Ishikawa (cell line): ENCODE data around the gene HSFX3.
A peak's percentile ranks its signal among the peaks of the same experiment; 100 is the strongest.

ENCODE experiments used
- CEBPB ChIP-seq: IDR thresholded peaks from 2 replicates; pipeline ENCODE4 v1.6.1; 2012
- CREB1 ChIP-seq: IDR thresholded peaks from 2 replicates; pipeline ENCODE4 v1.6.1; 2012; ENCODE audit warnings: low read depth
- EGR1 ChIP-seq: IDR thresholded peaks from 2 replicates; pipeline ENCODE4 v1.6.1; 2012
- EP300 ChIP-seq: IDR thresholded peaks from 2 replicates; pipeline ENCODE4 v1.6.1; 2012; ENCODE audit warnings: borderline replicate concordance
- FOXM1 ChIP-seq: IDR thresholded peaks from 2 replicates; pipeline ENCODE4 v1.6.1; 2012; ENCODE audit warnings: low read depth, borderline replicate concordance
- NFIC ChIP-seq: IDR thresholded peaks from 2 replicates; pipeline ENCODE4 v1.6.1; 2012
- RAD21 ChIP-seq: IDR thresholded peaks from 2 replicates; pipeline ENCODE4 v1.6.1; 2012; ENCODE audit warnings: low read depth
- TAF1 ChIP-seq: IDR thresholded peaks from 2 replicates; pipeline ENCODE4 v1.6.1; 2012; ENCODE audit warnings: low read depth, mild to moderate bottlenecking
- TCF12 ChIP-seq: IDR thresholded peaks from 2 replicates; pipeline ENCODE4 v1.6.1; 2012; ENCODE audit warnings: low read depth
- TEAD4 ChIP-seq: IDR thresholded peaks from 2 replicates; pipeline ENCODE4 v1.6.1; 2012
- YY1 ChIP-seq: IDR thresholded peaks from 2 replicates; pipeline ENCODE4 v1.6.1; 2012; ENCODE audit warnings: low read depth
- ZBTB7A ChIP-seq: IDR thresholded peaks from 2 replicates; pipeline ENCODE4 v1.6.1; 2012; ENCODE audit warnings: low read depth
- TF ChIP-seq, protein P1 (sequence below): IDR thresholded peaks from 2 replicates; pipeline ENCODE4 v1.6.1; 2012
- TF ChIP-seq, protein P2 (sequence below): IDR thresholded peaks from 2 replicates; pipeline ENCODE4 v1.6.1; 2012; ENCODE audit warnings: low read depth, mild to moderate bottlenecking
- TF ChIP-seq, protein P3 (sequence below): IDR thresholded peaks from 2 replicates; pipeline ENCODE4 v1.6.1; 2012

Gene HSFX3

DNA sequence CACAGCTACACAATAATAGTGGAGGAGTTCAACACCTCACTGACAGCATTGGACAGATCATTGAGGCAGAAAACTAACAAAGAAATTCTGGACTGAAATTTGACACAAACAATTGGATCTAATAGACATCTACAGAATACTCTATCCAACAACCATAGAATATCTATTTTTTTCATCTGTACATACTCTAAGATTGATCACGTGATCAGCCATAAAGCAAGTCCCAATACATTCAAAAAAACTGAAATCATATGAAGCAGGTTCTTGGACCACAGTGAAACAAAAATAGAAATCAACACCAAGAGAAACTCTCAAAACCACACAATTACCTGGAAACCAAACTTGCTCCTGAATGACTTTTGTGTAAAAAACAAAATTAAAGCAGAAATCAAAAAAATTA is 32.4 kb downstream of the HSFX3 start:
- TF ChIP-seq TAF1 (no peak), TCF12 (no peak), FOXM1 (no peak), YY1 (no peak), EP300 (no peak), CEBPB (no peak), EGR1 (no peak), TEAD4 (no peak), NFIC (no peak), RAD21 (no peak), CREB1 (no peak), ZBTB7A (no peak)
- TF ChIP-seq, protein P1, sequence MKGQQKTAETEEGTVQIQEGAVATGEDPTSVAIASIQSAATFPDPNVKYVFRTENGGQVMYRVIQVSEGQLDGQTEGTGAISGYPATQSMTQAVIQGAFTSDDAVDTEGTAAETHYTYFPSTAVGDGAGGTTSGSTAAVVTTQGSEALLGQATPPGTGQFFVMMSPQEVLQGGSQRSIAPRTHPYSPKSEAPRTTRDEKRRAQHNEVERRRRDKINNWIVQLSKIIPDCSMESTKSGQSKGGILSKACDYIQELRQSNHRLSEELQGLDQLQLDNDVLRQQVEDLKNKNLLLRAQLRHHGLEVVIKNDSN = no peak
- TF ChIP-seq, protein P2, sequence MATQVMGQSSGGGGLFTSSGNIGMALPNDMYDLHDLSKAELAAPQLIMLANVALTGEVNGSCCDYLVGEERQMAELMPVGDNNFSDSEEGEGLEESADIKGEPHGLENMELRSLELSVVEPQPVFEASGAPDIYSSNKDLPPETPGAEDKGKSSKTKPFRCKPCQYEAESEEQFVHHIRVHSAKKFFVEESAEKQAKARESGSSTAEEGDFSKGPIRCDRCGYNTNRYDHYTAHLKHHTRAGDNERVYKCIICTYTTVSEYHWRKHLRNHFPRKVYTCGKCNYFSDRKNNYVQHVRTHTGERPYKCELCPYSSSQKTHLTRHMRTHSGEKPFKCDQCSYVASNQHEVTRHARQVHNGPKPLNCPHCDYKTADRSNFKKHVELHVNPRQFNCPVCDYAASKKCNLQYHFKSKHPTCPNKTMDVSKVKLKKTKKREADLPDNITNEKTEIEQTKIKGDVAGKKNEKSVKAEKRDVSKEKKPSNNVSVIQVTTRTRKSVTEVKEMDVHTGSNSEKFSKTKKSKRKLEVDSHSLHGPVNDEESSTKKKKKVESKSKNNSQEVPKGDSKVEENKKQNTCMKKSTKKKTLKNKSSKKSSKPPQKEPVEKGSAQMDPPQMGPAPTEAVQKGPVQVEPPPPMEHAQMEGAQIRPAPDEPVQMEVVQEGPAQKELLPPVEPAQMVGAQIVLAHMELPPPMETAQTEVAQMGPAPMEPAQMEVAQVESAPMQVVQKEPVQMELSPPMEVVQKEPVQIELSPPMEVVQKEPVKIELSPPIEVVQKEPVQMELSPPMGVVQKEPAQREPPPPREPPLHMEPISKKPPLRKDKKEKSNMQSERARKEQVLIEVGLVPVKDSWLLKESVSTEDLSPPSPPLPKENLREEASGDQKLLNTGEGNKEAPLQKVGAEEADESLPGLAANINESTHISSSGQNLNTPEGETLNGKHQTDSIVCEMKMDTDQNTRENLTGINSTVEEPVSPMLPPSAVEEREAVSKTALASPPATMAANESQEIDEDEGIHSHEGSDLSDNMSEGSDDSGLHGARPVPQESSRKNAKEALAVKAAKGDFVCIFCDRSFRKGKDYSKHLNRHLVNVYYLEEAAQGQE = no peak
- TF ChIP-seq, protein P3, sequence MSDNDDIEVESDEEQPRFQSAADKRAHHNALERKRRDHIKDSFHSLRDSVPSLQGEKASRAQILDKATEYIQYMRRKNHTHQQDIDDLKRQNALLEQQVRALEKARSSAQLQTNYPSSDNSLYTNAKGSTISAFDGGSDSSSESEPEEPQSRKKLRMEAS = no peak

DNA sequence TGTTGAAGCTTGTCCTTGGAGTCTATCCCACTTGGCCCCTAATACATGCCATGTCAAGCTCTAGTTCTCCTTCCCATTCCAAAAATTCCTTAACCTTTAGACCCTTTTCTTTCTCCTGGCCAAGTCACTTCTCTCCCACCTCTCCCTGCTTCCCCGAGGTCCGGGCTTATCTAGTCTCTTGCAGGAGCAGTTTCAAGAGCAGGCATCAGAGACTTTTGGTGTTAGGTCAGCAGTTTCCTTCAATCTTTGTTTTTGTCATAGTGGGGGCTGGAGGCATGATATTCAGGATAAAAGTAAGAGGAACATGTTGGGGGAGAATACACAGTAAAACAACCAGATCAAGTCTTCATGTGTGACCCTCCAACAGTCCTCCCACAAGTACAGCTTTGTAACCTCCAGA is 33.1 kb downstream of the HSFX3 start:
- TF ChIP-seq RAD21 = no peak
- no peak for TF ChIP-seq YY1
- no peak for TF ChIP-seq CREB1
- no peak for TF ChIP-seq TAF1

DNA sequence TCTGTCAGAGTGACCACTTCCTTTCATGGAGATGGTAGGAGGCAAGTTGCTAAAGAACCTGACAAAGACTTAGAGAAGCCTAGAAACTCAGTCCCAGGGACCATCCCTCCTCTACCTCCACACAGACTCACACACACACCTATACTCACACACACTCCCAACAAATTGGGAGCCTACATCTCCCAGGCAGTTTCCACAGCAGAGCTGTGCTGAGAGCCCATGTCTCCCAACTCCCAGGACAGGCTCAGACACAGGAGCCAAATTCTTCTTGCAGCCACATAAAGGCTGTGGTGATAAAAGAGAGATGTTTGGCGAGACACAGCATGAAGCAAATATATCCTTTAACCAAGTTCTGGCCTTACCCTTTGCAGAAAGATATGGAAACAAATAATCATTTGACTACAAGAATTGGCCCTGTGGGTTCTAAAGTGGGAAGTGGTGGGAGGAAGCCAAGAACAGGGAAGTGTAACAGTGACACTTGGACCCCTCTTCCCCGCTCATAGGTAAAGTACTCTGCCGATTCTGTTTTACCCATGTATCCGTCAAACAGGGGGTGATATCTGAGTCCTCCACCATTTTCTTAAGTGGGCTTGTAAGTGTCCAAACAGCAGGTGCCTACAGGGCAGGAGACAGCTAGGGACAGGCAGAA is 33.6 kb downstream of the HSFX3 start:
- TF ChIP-seq ZBTB7A (no peak), CREB1 (no peak), CEBPB (no peak), YY1 (no peak), RAD21 (no peak), TEAD4 (no peak), TAF1 (no peak), EP300 (no peak), TCF12 (no peak), NFIC (no peak), EGR1 (no peak), FOXM1 (no peak)
- TF ChIP-seq, protein P2 = no peak
- TF ChIP-seq, protein P3 = no peak
- TF ChIP-seq, protein P1 = no peak

DNA sequence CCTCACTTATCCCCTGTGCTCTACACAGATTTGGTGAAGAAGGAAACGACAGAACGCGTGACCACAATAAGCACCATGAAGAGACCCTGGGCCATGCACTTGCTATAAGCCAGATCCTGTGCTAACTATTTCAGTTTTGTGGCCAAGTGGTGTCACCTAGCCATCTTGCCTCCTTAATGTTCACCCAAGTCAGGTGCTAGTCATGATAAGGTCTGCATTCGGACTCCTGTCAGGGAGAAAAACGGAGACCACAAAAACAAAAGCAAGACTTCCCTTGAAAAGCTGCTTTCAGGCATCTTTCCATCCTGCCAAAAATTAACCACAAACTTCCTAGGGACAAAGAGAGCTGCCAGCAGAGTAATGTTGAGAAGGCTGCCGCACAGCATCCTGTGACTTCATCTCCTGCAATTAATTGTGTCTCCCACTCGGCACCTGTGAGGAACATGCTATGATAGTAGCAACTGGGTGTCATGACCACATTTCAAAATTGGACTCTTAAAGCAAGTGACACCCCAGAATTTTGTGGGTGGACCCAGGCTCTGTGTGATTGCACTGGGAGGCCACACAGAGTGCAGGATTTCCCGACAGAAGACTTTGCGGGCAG is 35.8 kb downstream of the HSFX3 start:
- no peak for TF ChIP-seq NFIC

DNA sequence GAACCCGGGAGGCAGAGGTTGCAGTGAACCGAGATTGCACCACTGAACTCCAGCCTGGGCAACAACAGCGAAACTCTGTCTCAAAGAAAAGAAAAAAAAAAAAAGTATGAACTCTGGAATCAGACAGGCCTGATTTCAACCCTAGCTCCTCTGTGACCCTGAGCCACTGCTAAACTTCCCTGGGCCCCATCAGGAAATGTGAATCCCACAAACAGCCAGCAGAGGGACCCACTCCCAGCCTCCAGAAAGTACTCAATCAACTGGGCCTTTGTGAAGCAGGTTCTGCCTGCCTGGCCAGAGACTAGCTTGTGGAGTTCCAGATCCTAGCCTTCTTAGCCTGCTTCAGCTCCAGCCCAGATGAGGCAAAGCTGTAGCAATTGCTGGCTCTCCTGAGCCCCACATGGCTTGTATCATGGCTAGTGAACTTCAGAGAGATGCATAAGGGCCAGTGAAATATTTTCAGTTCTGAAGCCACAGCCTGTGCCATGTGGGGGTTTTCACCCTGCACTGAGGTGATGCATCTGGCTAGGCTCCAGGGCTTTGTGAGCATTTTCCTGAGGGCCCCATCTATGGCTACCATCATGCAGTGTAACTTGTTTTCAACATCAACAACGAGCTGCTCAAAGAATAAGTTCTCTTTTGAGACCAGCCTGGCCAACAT is 37.4 kb downstream of the HSFX3 start:
- TF ChIP-seq FOXM1 (no peak), RAD21 (peak; percentile 44; the same call in 1 of the 2 replicates), EP300 (no peak), NFIC (no peak), CEBPB (no peak)
- TF ChIP-seq, protein P1 = no peak
